Mesodermal cell (in vitro differentiated cells): Measurements from ENCODE around the gene HINFP.

ENCODE experiments used
- H3K27ac ChIP-seq: 2 replicates; pipeline ENCODE4 v1.7.0; 2013; ENCODE audit warnings: mild to moderate bottlenecking, low read depth, low read length, moderate library complexity; ENCODE audit not compliant: severe bottlenecking
- H3K36me3 ChIP-seq: 2 replicates; pipeline ENCODE4 v1.7.1; 2013; ENCODE audit warnings: mild to moderate bottlenecking, low read length, moderate library complexity; ENCODE audit not compliant: control insufficient read depth, insufficient read depth
- H3K4me1 ChIP-seq: one replicate; pipeline ENCODE4 v1.7.1; 2013; ENCODE audit warnings: mild to moderate bottlenecking, low read length; ENCODE audit not compliant: insufficient read depth, control insufficient read depth, poor library complexity, severe bottlenecking
- H3K4me3 ChIP-seq: 2 replicates; pipeline ENCODE4 v1.7.0; 2013; ENCODE audit warnings: low read length, control low read depth, mild to moderate bottlenecking; ENCODE audit not compliant: insufficient read depth, poor library complexity, severe bottlenecking; ENCODE audit errors: extremely low read depth
- H3K9me3 ChIP-seq: 2 replicates; pipeline ENCODE4 v1.7.1; 2013; ENCODE audit warnings: mild to moderate bottlenecking, low read length, moderate library complexity; ENCODE audit not compliant: control insufficient read depth
- WGBS, 2 experiments: methylation state at CpG; one replicate each; pipeline ENCODE4 v1.1.5; 2013; ENCODE audit warnings: missing lambda C conversion rate in 2 of 2; ENCODE audit not compliant: insufficient coverage in 2 of 2; 5-methylcytosine and 5-hydroxymethylcytosine counted together

The HINFP gene

GRCh38 chr11:119111361-119111925 is 9.9 kb upstream of the HINFP start:
- Histone ChIP-seq H3K4me3 (no peak overlapping the region), H3K9me3 (no peaks in the 10 kb centered on the region), H3K36me3 (peaks cover 65% of the 10 kb centered on the region), H3K4me1 (peaks cover 14% of the 10 kb centered on the region), H3K27ac (no peak overlapping the region)
- WGBS, 2 experiments: 94 to 96% methylated on average over 9 to 11 of the region's 11 CpGs

GRCh38 chr11:119112314-119113020 is 8.9 kb upstream of the HINFP start:
- 82 to 92% methylated on average over 7 of the region's 12 CpGs for WGBS, 2 experiments
- Histone ChIP-seq H3K4me3 (no peak overlapping the region), H3K4me1 (peaks cover 10% of the 10 kb centered on the region), H3K36me3 (peaks cover 73% of the 10 kb centered on the region), H3K27ac (no peak overlapping the region), H3K9me3 (no peaks in the 10 kb centered on the region)

GRCh38 chr11:119113716-119114115 is 7.7 kb upstream of the HINFP start:
- 94 to 100% methylated on average over 4 to 8 of the region's 9 CpGs for WGBS, 2 experiments
- H3K4me1 ChIP-seq: peaks cover 7% of the 10 kb centered on the region

GRCh38 chr11:119114351-119114750 is 7.0 kb upstream of the HINFP start:
- Histone ChIP-seq H3K27ac (no peak overlapping the region), H3K9me3 (no peaks in the 10 kb centered on the region), H3K4me3 (no peak overlapping the region), H3K36me3 (peaks cover 80% of the 10 kb centered on the region), H3K4me1 (peaks cover 6% of the 10 kb centered on the region)
- WGBS, 2 experiments: 83 to 100% methylated on average over 3 to 4 of the region's 5 CpGs

More at GRCh38 chr11:119113716-119114115, 7.7 kb upstream of the HINFP start:
- Histone ChIP-seq H3K27ac (no peak overlapping the region), H3K36me3 (peaks cover 82% of the 10 kb centered on the region), H3K4me3 (no peak overlapping the region), H3K9me3 (no peaks in the 10 kb centered on the region)

DNA sequence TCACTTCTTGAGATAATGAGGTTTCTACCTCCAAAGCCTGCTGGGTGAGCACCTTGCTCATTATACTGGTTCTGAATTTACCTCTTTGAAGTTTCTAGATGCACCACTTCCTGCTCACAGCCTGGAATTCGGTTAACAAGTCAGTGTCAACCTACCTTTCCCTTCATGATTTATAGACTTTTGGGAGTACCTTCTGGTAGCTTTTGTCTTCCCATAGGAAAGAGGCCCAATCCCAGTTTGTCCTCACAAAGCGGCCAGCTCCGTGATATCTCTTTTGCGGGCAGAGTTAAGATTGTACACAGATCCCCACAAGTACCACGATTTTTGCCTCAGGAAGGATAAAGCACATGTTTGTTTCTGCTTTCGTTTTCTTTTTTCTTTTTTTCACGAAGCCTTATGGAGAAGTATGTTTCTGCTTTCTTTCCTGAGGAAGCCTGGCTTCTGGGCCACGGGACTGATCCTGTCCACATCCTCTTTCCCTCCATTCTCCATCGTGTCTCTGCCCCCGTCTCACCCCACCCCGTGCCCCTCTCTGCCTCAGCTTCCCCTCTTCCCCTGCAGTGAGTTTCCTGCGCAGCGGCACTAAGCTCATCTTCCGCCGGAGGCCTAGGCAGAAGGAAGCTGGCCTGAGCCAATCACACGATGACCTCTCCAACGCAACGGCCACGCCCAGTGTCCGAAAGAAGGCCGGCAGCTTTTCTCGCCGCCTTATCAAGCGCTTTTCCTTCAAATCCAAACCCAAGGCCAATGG is 5.7 kb upstream of the HINFP start:
- Histone ChIP-seq H3K9me3 (no peaks in the 10 kb centered on the region), H3K4me3 (no peak overlapping the region), H3K4me1 (peaks cover 6% of the 10 kb centered on the region), H3K36me3 (peaks cover 67% of the 10 kb centered on the region), H3K27ac (no peak overlapping the region)
- 89 to 95% methylated on average over 21 to 22 of the region's 24 CpGs for WGBS, 2 experiments

DNA sequence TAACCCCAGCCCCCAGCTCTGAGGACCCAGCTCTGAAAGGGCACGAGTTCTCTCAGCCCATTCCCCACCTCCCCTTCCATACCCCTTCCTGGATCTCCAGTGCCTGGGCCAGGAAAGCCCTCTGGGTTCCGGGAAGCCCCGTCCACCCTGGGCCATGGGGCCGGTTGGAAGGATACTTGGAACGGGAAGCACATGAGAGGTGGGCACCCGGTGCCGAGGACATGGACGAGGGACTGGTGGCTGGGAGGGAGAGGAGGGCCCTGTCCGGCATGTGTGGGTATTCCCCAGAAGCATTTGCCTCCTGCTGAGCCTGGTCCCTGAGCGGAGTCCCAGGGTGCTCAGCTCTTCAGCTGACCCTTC is 5.2 kb upstream of the HINFP start:
- Histone ChIP-seq H3K9me3 (no peaks in the 10 kb centered on the region), H3K4me1 (peaks cover 6% of the 10 kb centered on the region), H3K4me3 (no peak overlapping the region), H3K36me3 (peaks cover 62% of the 10 kb centered on the region), H3K27ac (no peak overlapping the region)
- WGBS, 2 experiments: 84 to 96% methylated on average over 7 to 9 of the region's 10 CpGs

DNA sequence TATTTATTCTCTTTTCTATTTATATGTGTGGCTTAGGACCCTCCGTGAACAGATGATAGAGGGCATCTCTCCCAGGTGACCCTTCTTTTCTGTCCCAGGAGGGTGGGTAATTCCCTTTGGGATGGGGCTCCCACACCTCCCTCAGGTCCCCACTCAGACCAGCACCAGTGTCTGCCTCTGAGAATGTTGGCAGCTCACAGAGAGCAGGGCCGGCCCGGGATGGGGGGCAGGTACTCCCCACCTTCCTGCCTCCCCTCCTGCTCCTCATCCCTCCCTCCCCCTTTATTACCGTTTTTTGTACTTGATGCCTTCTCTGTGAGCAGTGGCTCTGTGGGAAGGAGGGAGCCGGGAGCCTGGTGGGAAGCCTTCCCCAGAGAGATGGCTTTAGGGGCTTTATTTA is 4.8 kb upstream of the HINFP start:
- H3K27ac ChIP-seq: no peak overlapping the region
- H3K36me3 ChIP-seq: peaks cover 58% of the 10 kb centered on the region
- no peak overlapping the region for H3K4me3 ChIP-seq
- WGBS, 2 experiments: 90 to 94% methylated on average over 2 to 4 of the region's 5 CpGs
- no peaks in the 10 kb centered on the region for H3K9me3 ChIP-seq
- peaks cover 6% of the 10 kb centered on the region for H3K4me1 ChIP-seq

GRCh38 chr11:119117004-119117706 is 4.2 kb upstream of the HINFP start:
- Histone ChIP-seq H3K36me3 (peaks cover 52% of the 10 kb centered on the region), H3K4me3 (no peak overlapping the region), H3K9me3 (no peaks in the 10 kb centered on the region), H3K27ac (no peak overlapping the region), H3K4me1 (peaks cover 6% of the 10 kb centered on the region)
- WGBS, 2 experiments: 97 to 98% methylated on average over 3 of the region's 3 CpGs

- Histone ChIP-seq H3K4me1 (peaks cover 5% of the 10 kb centered on the region), H3K36me3 (peaks cover 43% of the 10 kb centered on the region), H3K4me3 (no peak overlapping the region), H3K27ac (no peak overlapping the region), H3K9me3 (no peaks in the 10 kb centered on the region)
- 100% methylated on average over 1 to 2 of the region's 5 CpGs for WGBS, 2 experiments
Observed at GRCh38 chr11:119118227-119118626, 3.2 kb upstream of the HINFP start.

- WGBS, 2 experiments: no CpG with 5 or more reads among the region's 1 CpG
- H3K9me3 ChIP-seq: no peaks in the 10 kb centered on the region
- H3K36me3 ChIP-seq: peaks cover 39% of the 10 kb centered on the region
- peaks cover 4% of the 10 kb centered on the region for H3K4me1 ChIP-seq
- no peak overlapping the region for H3K27ac ChIP-seq
- H3K4me3 ChIP-seq: no peak overlapping the region
Observed at GRCh38 chr11:119118946-119119345, 2.4 kb upstream of the HINFP start.
